HG02759 (cell line): Measurements from ENCODE around the gene DHX16.

Experiments
- ATAC-seq: cut with Tn5 transposase; IDR thresholded peaks from one replicate; pipeline ENCODE4 v1.9.1; 2021; ENCODE audit warnings: mild to moderate bottlenecking, moderate library complexity; ENCODE audit not compliant: unreplicated experiment

The DHX16 gene

GRCh38 chr6:30611150-30611855 lies 61.5 kb downstream of the DHX16 start:
- no peak for ATAC-seq

DNA sequence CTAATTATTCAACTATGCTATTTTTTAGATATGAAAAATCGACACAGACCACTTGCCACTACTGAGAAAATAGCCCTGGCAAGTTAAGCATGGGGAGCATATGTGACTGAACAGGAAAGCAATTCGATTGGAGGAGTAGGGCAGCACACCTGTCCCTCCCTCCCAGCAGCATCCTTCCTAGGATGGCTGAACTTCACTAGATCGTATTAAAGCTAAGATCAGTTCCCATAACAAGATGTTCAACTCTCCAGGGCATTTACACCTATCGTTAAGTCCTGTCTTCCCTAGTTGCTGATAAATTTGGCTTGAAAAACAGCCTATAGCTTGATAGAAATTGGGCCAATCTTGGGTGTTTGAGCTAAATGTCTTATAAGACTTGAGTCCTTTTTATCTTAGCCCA lies 62.7 kb downstream of the DHX16 start:
- no peak for ATAC-seq

- no peak for ATAC-seq
Measured at GRCh38 chr6:30603961-30604360, 68.8 kb downstream of the DHX16 start.
